GM15510 (cell line): Measurements from ENCODE around the gene MMP24.

Source experiments
- POLR2A ChIP-seq: IDR thresholded peaks from 3 replicates; pipeline ENCODE4 v1.6.1; 2011; ENCODE audit warnings: borderline replicate concordance; ENCODE audit not compliant: insufficient read length; ENCODE audit errors: extremely low read depth

Gene MMP24

GRCh38 chr20:35285806-35286076, 59.3 kb downstream of the MMP24 start:
- TF ChIP-seq POLR2A: no peak

- TF ChIP-seq POLR2A: no peak
Observed at GRCh38 chr20:35286077-35286898, 59.8 kb downstream of the MMP24 start.

- TF ChIP-seq POLR2A: no peak
Observed at GRCh38 chr20:35286899-35287508, 60.5 kb downstream of the MMP24 start.

- TF ChIP-seq POLR2A: no peak
Observed at GRCh38 chr20:35287509-35288324, 61.2 kb downstream of the MMP24 start.

GRCh38 chr20:35288325-35289060, 62.0 kb downstream of the MMP24 start:
- TF ChIP-seq POLR2A: no peak

GRCh38 chr20:35290186-35290886, 63.8 kb downstream of the MMP24 start:
- no peak for TF ChIP-seq POLR2A

- no peak for TF ChIP-seq POLR2A
Observed at GRCh38 chr20:35290887-35291417, 64.5 kb downstream of the MMP24 start.

- TF ChIP-seq POLR2A: no peak
Observed at GRCh38 chr20:35291654-35292503, 65.4 kb downstream of the MMP24 start, which contains the start of gene FAM83C. Gene FAM83C, minus strand, starts transcription at chr20:35292425. Its CDS starts 121 bp downstream, at chr20:35292304.

GRCh38 chr20:35292504-35293285, 66.2 kb downstream of the MMP24 start:
- no peak for TF ChIP-seq POLR2A

- TF ChIP-seq POLR2A: no peak
Observed at GRCh38 chr20:35293303-35294292, 67.1 kb downstream of the MMP24 start.

GRCh38 chr20:35294293-35294685, 67.8 kb downstream of the MMP24 start:
- no peak for TF ChIP-seq POLR2A
